Sigmoid colon (tissue), 4 donors: ENCODE results near the gene SEL1L.
"Not testable (repeated sequence)": the region's sequence is repeated elsewhere in the genome, so short reads cannot be mapped to it uniquely, and the experiment has no call there.

Experiments used
- CTCF ChIP-seq, 4 experiments: fragments of 450-650 bp in 3 of 4; fragments of 200-600 bp in 1 of 4; IDR thresholded peaks; one replicate each; pipeline ENCODE4 v1.5.1; 2016 to 2019; ENCODE audit warnings: antibody characterized with exemption in 4 of 4, mild to moderate bottlenecking in 3 of 4, moderate library complexity in 2 of 4
- EP300 ChIP-seq, 4 donors: sonication (generic); formaldehyde crosslinking; IDR thresholded peaks; one replicate each; pipeline ENCODE4 v1.6.1; 2017; ENCODE audit warnings: antibody characterized with exemption in 4 of 4
- POLR2A ChIP-seq, 2 donors: fragments of 450-650 bp; IDR thresholded peaks; one replicate each; pipeline ENCODE4 v1.6.1; 2016; ENCODE audit warnings: antibody characterized with exemption in 2 of 2, mild to moderate bottlenecking in 2 of 2, moderate library complexity in 2 of 2

- TF ChIP-seq CTCF, POLR2A, EP300 (IDR thresholded peaks at IDR 0.05): not testable (repeated sequence)
Observed at GRCh38 chr14:81465003-81465392, 68.7 kb downstream of the SEL1L start.
